NCI-H146 treated with DMSO at 0.1 percent for 48 hours (cell line): ENCODE data around the gene NYAP2.

Experiments used
- DNase-seq: peaks from one replicate; lab custom pipeline; 2025; ENCODE audit not compliant: unreplicated experiment; lab: John Stamatoyannopoulos, UW

The NYAP2 gene

GRCh38 chr2:225691711-225692110 is 292.2 kb downstream of the NYAP2 start:
- no peak for DNase-seq

GRCh38 chr2:225693259-225693658 is 293.7 kb downstream of the NYAP2 start:
- DNase-seq: no peak

GRCh38 chr2:225694664-225695063 is 295.2 kb downstream of the NYAP2 start:
- no peak for DNase-seq

GRCh38 chr2:225697936-225698335 is 298.4 kb downstream of the NYAP2 start:
- DNase-seq: no peak
